IMR-90 (cell line): Measurements from ENCODE around the gene PTGER2. TPM values are rescaled to one million over a fixed set of nuclear protein-coding genes. Genes with fewer than 3 reads are reported as not detected.
A peak's percentile ranks its signal among the peaks of the same experiment; 100 is the strongest.

ENCODE experiments used
- ATAC-seq: fragments of 200-7000 bp; cut with Tn5 transposase; 2 replicates; pipeline ENCODE4 v1.9.1; 2020; ENCODE audit warnings: low read depth, mild to moderate bottlenecking, moderate library complexity
- BruUV-seq: library from RNA; stranded (reverse); fragments of 400-500 nt; replicated peaks from 2 replicates; lab custom pipeline; 2021; lab: Mats Ljungman, UMichigan
- CTCF ChIA-PET: fragments of 300-600 bp; formaldehyde crosslinking; extraction: SDS; loops from one replicate; lab custom pipeline; 2021; ENCODE audit warnings: antibody characterized with exemption; lab: Yijun Ruan, JAX
- POLR2A ChIA-PET: fragments of 300-600 bp; sonication (Branson Sonifier 250); formaldehyde crosslinking; loops from one replicate; lab custom pipeline; 2022; ENCODE audit warnings: antibody characterized with exemption; ENCODE audit not compliant: unreplicated experiment; lab: Charles Lee
- DNase-seq: peaks from one replicate; pipeline ENCODE4 v3.0.0; 2013
- H2AFZ ChIP-seq: replicated peaks from 2 replicates; pipeline ENCODE3; 2013; ENCODE audit warnings: low read length, mild to moderate bottlenecking; ENCODE audit not compliant: poor library complexity
- H2AK5ac ChIP-seq: 2 replicates; pipeline ENCODE4 v1.6.1; 2013; ENCODE audit warnings: low read depth, low read length, inconsistent platforms
- H2AK9ac ChIP-seq: replicated peaks from 2 replicates; pipeline ENCODE3; 2013; ENCODE audit warnings: mild to moderate bottlenecking, low read depth, low read length, moderate library complexity; ENCODE audit not compliant: poor library complexity
- H2BK120ac ChIP-seq: 2 replicates; pipeline ENCODE4 v1.6.1; 2013; ENCODE audit warnings: low read depth, low read length, inconsistent platforms
- H2BK15ac ChIP-seq: 3 replicates; pipeline ENCODE4 v1.6.1; 2013; ENCODE audit warnings: low read depth, low read length, inconsistent platforms
- H2BK20ac ChIP-seq: 2 replicates; pipeline ENCODE4 v1.6.1; 2013; ENCODE audit warnings: low read depth, mild to moderate bottlenecking, inconsistent platforms, low read length, moderate library complexity
- H2BK5ac ChIP-seq: 2 replicates; pipeline ENCODE4 v1.6.1; 2013; ENCODE audit warnings: mild to moderate bottlenecking, low read depth, low read length, inconsistent platforms; ENCODE audit not compliant: poor library complexity, severe bottlenecking
- H3K14ac ChIP-seq: replicated peaks from 2 replicates; pipeline ENCODE4 v1.6.1; 2013; ENCODE audit warnings: low read depth, low read length, inconsistent platforms
- H3K18ac ChIP-seq: 2 replicates; pipeline ENCODE4 v1.6.1; 2013; ENCODE audit warnings: low read depth, low read length, control low read depth
- H3K23ac ChIP-seq: 2 replicates; pipeline ENCODE4 v1.6.1; 2013; ENCODE audit warnings: low read depth, low read length, inconsistent platforms
- H3K27ac ChIP-seq: 2 replicates; pipeline ENCODE4 v1.5.1; 2013; ENCODE audit warnings: mild to moderate bottlenecking, control low read depth, low read length; ENCODE audit not compliant: insufficient read depth
- H3K27me3 ChIP-seq: 2 replicates; pipeline ENCODE4 v1.6.1; 2013; ENCODE audit warnings: low read length; ENCODE audit not compliant: control insufficient read depth, insufficient read depth
- H3K36me3 ChIP-seq: 2 replicates; pipeline ENCODE4 v1.6.1; 2013; ENCODE audit warnings: low read length, mixed read lengths; ENCODE audit not compliant: control insufficient read depth, insufficient read depth
- H3K4ac ChIP-seq: 2 replicates; pipeline ENCODE4 v1.6.1; 2013; ENCODE audit warnings: low read depth, low read length, inconsistent platforms
- H3K4me1 ChIP-seq: 2 replicates; pipeline ENCODE4 v1.6.1; 2013; ENCODE audit warnings: low read length, mixed read lengths; ENCODE audit not compliant: control insufficient read depth, insufficient read depth
- H3K4me2 ChIP-seq: 2 replicates; pipeline ENCODE4 v1.6.1; 2013; ENCODE audit warnings: low read depth, mild to moderate bottlenecking, control low read depth, low read length, moderate library complexity
- H3K4me3 ChIP-seq: 2 replicates; pipeline ENCODE4 v1.5.1; 2013; ENCODE audit warnings: low read depth, mild to moderate bottlenecking, control low read depth, low read length, moderate library complexity; ENCODE audit not compliant: insufficient read depth
- H3K56ac ChIP-seq: 2 replicates; pipeline ENCODE4 v1.6.1; 2013; ENCODE audit warnings: low read length, inconsistent platforms; ENCODE audit not compliant: insufficient read depth; ENCODE audit errors: extremely low read depth
- H3K79me1 ChIP-seq, 2 experiments: 2 replicates each; pipeline ENCODE4 v1.6.1; 2013; ENCODE audit warnings: low read length in 2 of 2, inconsistent platforms in 1 of 2, low read depth in 1 of 2
- H3K9ac ChIP-seq: 2 replicates; pipeline ENCODE4 v1.6.1; 2013; ENCODE audit warnings: low read depth, low read length, control low read depth
- H3K9me1 ChIP-seq: 2 replicates; pipeline ENCODE4 v1.6.1; 2013; ENCODE audit warnings: low read length, inconsistent platforms; ENCODE audit not compliant: insufficient read depth
- H3K9me3 ChIP-seq: 2 replicates; pipeline ENCODE4 v1.6.1; 2013; ENCODE audit warnings: low read length; ENCODE audit not compliant: control insufficient read depth, insufficient read depth
- H4K20me1 ChIP-seq: 2 replicates; pipeline ENCODE4 v1.6.1; 2013; ENCODE audit warnings: low read length, inconsistent platforms; ENCODE audit not compliant: insufficient read depth
- H4K5ac ChIP-seq: 2 replicates; pipeline ENCODE4 v1.6.1; 2013; ENCODE audit warnings: mild to moderate bottlenecking, low read depth, low read length, control low read depth
- H4K8ac ChIP-seq, 2 experiments: 2 replicates each; pipeline ENCODE4 v1.6.1; 2013; ENCODE audit warnings: low read depth in 2 of 2, low read length in 2 of 2, control low read depth in 1 of 2, inconsistent platforms in 1 of 2
- H4K91ac ChIP-seq: 2 replicates; pipeline ENCODE4 v1.6.1; 2013; ENCODE audit warnings: low read depth, low read length, inconsistent platforms; ENCODE audit not compliant: insufficient read depth
- ELK1 ChIP-seq: fragments of 150-350 bp; IDR thresholded peaks from 2 replicates; pipeline ENCODE4 v1.6.1; 2016; ENCODE audit warnings: low read depth, mild to moderate bottlenecking, low read length, moderate library complexity, borderline replicate concordance
- FOS ChIP-seq: fragments of 150-350 bp; IDR thresholded peaks from 2 replicates; pipeline ENCODE4 v1.6.1; 2016; ENCODE audit warnings: low read depth, low read length
- MXI1 ChIP-seq: IDR thresholded peaks from 2 replicates; pipeline ENCODE4 v1.6.1; 2012; ENCODE audit warnings: low read depth, mild to moderate bottlenecking, low read length, moderate library complexity, borderline replicate concordance
- NFE2L2 ChIP-seq: fragments of 150-350 bp; IDR thresholded peaks from 2 replicates; pipeline ENCODE4 v1.6.1; 2016; ENCODE audit warnings: low read depth, mild to moderate bottlenecking, low read length
- POLR2A ChIP-seq: IDR thresholded peaks from 2 replicates; pipeline ENCODE4 v1.6.1; 2012; ENCODE audit warnings: mild to moderate bottlenecking, low read depth, low read length
- RCOR1 ChIP-seq: IDR thresholded peaks from 2 replicates; pipeline ENCODE4 v1.6.1; 2012; ENCODE audit warnings: mild to moderate bottlenecking, low read length, improper control_type of control experiment; ENCODE audit not compliant: insufficient replicate concordance
- RFX5 ChIP-seq: IDR thresholded peaks from 2 replicates; pipeline ENCODE4 v1.8.0; 2012; ENCODE audit warnings: low read depth, mild to moderate bottlenecking, low read length, moderate library complexity
- WGBS, 2 experiments: methylation state at CpG; one replicate each; pipeline versions ENCODE4 v1.1.5 to v1.1.7; 2013; ENCODE audit warnings: missing lambda C conversion rate in 2 of 2; ENCODE audit not compliant: insufficient read length in 1 of 2; ENCODE audit errors: extremely low coverage in 2 of 2; 5-methylcytosine and 5-hydroxymethylcytosine counted together
- dilution Hi-C: fragments of 300-500 bp; cut with HindIII; formaldehyde crosslinking; loops from one replicate; pipeline ENCODE4 v1.14.3; 2018; ENCODE audit warnings: low sequenced_read_pairs; ENCODE audit not compliant: unreplicated experiment
- in situ Hi-C: fragments of 300-500 bp; cut with MboI; formaldehyde crosslinking; loops from 3 replicates; pipeline ENCODE4 v1.14.3; 2019; ENCODE audit warnings: low sequenced_read_pairs, inconsistent platforms, mixed read lengths
- intact Hi-C: fragments of 100-400 bp; cut with micrococcal nuclease; formaldehyde crosslinking; loops from 2 replicates; pipeline ENCODE4 v1.10.0; 2022
- polyA plus RNA-seq, 3 experiments: library from polyadenylated mRNA; depleted of rRNA; stranded (reverse); fragments of >200 nt; gene quantifications; 2 replicates each; pipeline ENCODE4 v1.2.3, GENCODE V29; 2012; ENCODE audit warnings: low replicate concordance in 1 of 3
- total RNA-seq: library from RNA; depleted of rRNA; stranded (reverse); fragments of >200 nt; gene quantifications from 2 replicates; pipeline ENCODE4 v1.2.3, GENCODE V29; 2012
- TF ChIP-seq, protein P1 (sequence below): conservative IDR thresholded peaks from 2 replicates; pipeline ENCODE4 v1.5.1; 2012; ENCODE audit warnings: mild to moderate bottlenecking, low read depth, low read length, improper control_type of control experiment
- TF ChIP-seq, protein P2 (sequence below): fragments of 150-350 bp; IDR thresholded peaks from 2 replicates; pipeline ENCODE4 v1.6.1; 2017; ENCODE audit warnings: mild to moderate bottlenecking, antibody characterized with exemption, low read length, low read depth

The PTGER2 gene
- total and polyA plus RNA-seq, 2 of the 4 experiments (the other 2 are of a cell fraction), result 24.7 to 58.5 TPM

- 60% methylated on average over 3 of the region's 5 CpGs; no CpG with 5 or more reads in 1 of the 2 experiments for WGBS, 2 experiments
- H3K27me3 ChIP-seq, result no peaks in the 10 kb centered on the region
- no TSS peak for BruUV-seq
- peak overlapping the region; percentile 82 for H3K14ac ChIP-seq
- CTCF ChIA-PET, result no interaction called here
- H3K36me3 ChIP-seq, result peaks cover 8% of the 10 kb centered on the region
- H3K27ac ChIP-seq, result peak overlapping the region; percentile 50
- in situ Hi-C loops, result no loop called here
- H4K20me1 ChIP-seq, result no peaks in the 10 kb centered on the region
- peak overlapping the region; percentile 79 for H2BK20ac ChIP-seq
- POLR2A ChIA-PET, result no interaction called here
- peak overlapping the region; percentile 86; the same call in 2 of the 3 replicates for H2BK15ac ChIP-seq
- H3K4me2 ChIP-seq, result no peak overlapping the region
- peak overlapping the region; percentile 83 for H2BK120ac ChIP-seq
- H3K9me1 ChIP-seq, result peaks cover 22% of the 10 kb centered on the region
- H2AK5ac ChIP-seq, result peak overlapping the region; percentile 81
- dilution Hi-C loops, result no loop called here
- DNase-seq (no peak), ATAC-seq (no peak)
- H3K23ac ChIP-seq, result peak overlapping the region; percentile 26; the same call in 1 of the 2 replicates
- no peak overlapping the region for H3K9ac ChIP-seq
- H3K4me3 ChIP-seq, result no peak overlapping the region
- peak overlapping the region in 1 of 2 experiments; percentile 66; a peak in 2 of 4 replicates for H4K8ac ChIP-seq
- H4K5ac ChIP-seq, result peak overlapping the region; percentile 97
- H3K9me3 ChIP-seq, result no peaks in the 10 kb centered on the region
- H2AFZ ChIP-seq, result peak overlapping the region; percentile 78
- intact Hi-C loops, result loop anchor here (5.0 kb wide), 1 partner anchor 69 kb away; no protein-coding TSS in a partner anchor
- peak overlapping the region; percentile 79 for H3K18ac ChIP-seq
- peaks cover 25% of the 10 kb centered on the region for H3K4me1 ChIP-seq
- peak overlapping the region; percentile 77 for H3K4ac ChIP-seq
- peaks cover 14 to 27% of the 10 kb centered on the region in 2 experiments; a peak in 3 of 4 replicates for H3K79me1 ChIP-seq
- H2BK5ac ChIP-seq, result peak overlapping the region; percentile 69
- no peak overlapping the region for H3K56ac ChIP-seq
- H4K91ac ChIP-seq, result peak overlapping the region; percentile 71
- TF ChIP-seq RCOR1 (no peak), ELK1 (no peak), NFE2L2 (no peak), MXI1 (no peak), POLR2A (no peak), RFX5 (no peak), FOS (no peak)
- TF ChIP-seq, protein P1, sequence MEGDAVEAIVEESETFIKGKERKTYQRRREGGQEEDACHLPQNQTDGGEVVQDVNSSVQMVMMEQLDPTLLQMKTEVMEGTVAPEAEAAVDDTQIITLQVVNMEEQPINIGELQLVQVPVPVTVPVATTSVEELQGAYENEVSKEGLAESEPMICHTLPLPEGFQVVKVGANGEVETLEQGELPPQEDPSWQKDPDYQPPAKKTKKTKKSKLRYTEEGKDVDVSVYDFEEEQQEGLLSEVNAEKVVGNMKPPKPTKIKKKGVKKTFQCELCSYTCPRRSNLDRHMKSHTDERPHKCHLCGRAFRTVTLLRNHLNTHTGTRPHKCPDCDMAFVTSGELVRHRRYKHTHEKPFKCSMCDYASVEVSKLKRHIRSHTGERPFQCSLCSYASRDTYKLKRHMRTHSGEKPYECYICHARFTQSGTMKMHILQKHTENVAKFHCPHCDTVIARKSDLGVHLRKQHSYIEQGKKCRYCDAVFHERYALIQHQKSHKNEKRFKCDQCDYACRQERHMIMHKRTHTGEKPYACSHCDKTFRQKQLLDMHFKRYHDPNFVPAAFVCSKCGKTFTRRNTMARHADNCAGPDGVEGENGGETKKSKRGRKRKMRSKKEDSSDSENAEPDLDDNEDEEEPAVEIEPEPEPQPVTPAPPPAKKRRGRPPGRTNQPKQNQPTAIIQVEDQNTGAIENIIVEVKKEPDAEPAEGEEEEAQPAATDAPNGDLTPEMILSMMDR, result no peak
- TF ChIP-seq, protein P2, sequence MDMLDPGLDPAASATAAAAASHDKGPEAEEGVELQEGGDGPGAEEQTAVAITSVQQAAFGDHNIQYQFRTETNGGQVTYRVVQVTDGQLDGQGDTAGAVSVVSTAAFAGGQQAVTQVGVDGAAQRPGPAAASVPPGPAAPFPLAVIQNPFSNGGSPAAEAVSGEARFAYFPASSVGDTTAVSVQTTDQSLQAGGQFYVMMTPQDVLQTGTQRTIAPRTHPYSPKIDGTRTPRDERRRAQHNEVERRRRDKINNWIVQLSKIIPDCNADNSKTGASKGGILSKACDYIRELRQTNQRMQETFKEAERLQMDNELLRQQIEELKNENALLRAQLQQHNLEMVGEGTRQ, result no peak
- peak overlapping the region; percentile 67 for H2AK9ac ChIP-seq
These were observed 19.0 kb downstream of the PTGER2 start for GRCh38 chr14:52333108-52333507.
